Activated gamma-delta T cell treated with anti-CD3 and anti-CD28 coated beads, Interleukin-2, amount 50 U/mL, for 16 hours (primary cell): Measurements from ENCODE around the gene MMADHC.
"Not testable (repeated sequence)": the region's sequence is repeated elsewhere in the genome, so short reads cannot be mapped to it uniquely, and the experiment has no call there.

ENCODE experiments used
- DNase-seq: peaks from one replicate; pipeline ENCODE4 v3.0.0-alpha.2; 2020; ENCODE audit warnings: low read depth

The MMADHC gene

GRCh38 chr2:149595056-149595963 lies 7.7 kb upstream of the MMADHC start:
- DNase-seq: no peak

GRCh38 chr2:149594411-149594810 lies 6.8 kb upstream of the MMADHC start:
- no peak for DNase-seq

- no peak for DNase-seq
These were observed 444 bp upstream of the MMADHC start for GRCh38 chr2:149587950-149588487.

GRCh38 chr2:149586898-149587219 lies 716 bp downstream of the MMADHC start:
- no peak for DNase-seq

GRCh38 chr2:149586063-149586462 lies 1.5 kb downstream of the MMADHC start:
- no peak for DNase-seq

GRCh38 chr2:149585166-149585885 lies 2.2 kb downstream of the MMADHC start:
- DNase-seq: no peak

- no peak for DNase-seq
These were observed 7.3 kb downstream of the MMADHC start for GRCh38 chr2:149579972-149580882.

- DNase-seq: no peak
These were observed 10.3 kb downstream of the MMADHC start for GRCh38 chr2:149577269-149577668.

- no peak for DNase-seq
These were observed 11.8 kb downstream of the MMADHC start for GRCh38 chr2:149575752-149576151.

GRCh38 chr2:149575277-149575676 lies 12.3 kb downstream of the MMADHC start:
- DNase-seq: no peak

GRCh38 chr2:149573760-149574159 lies 13.8 kb downstream of the MMADHC start:
- no peak for DNase-seq

GRCh38 chr2:149572102-149572953 lies 15.2 kb downstream of the MMADHC start:
- no peak for DNase-seq

- no peak for DNase-seq
These were observed 19.4 kb downstream of the MMADHC start for GRCh38 chr2:149568138-149568537.

- DNase-seq: no peak
These were observed 20.9 kb downstream of the MMADHC start for GRCh38 chr2:149566652-149567051.

- DNase-seq: not testable (repeated sequence)
These were observed 21.9 kb downstream of the MMADHC start for GRCh38 chr2:149565625-149566024.

- no peak for DNase-seq
These were observed 22.6 kb downstream of the MMADHC start for GRCh38 chr2:149564983-149565382.

- no peak for DNase-seq
These were observed 23.5 kb downstream of the MMADHC start for GRCh38 chr2:149564097-149564496.

GRCh38 chr2:149562324-149562723 lies 25.3 kb downstream of the MMADHC start:
- no peak for DNase-seq

GRCh38 chr2:149561309-149561926 lies 26.2 kb downstream of the MMADHC start:
- no peak for DNase-seq

GRCh38 chr2:149559341-149560068 lies 28.1 kb downstream of the MMADHC start:
- DNase-seq: no peak
